B cell (primary cell): Measurements from ENCODE around the gene MRPL52.

Experiments used
- EZH2 ChIP-seq: IDR thresholded peaks from 2 replicates; pipeline ENCODE4 v1.6.1; 2012; ENCODE audit warnings: borderline replicate concordance, low read depth, mild to moderate bottlenecking, moderate library complexity, low read length; ENCODE audit not compliant: insufficient read depth, poor library complexity, severe bottlenecking
- TF ChIP-seq, protein P1 (sequence below): fragments of 200-600 bp; IDR thresholded peaks from one replicate; pipeline ENCODE4 v1.8.0; 2022; ENCODE audit warnings: antibody characterized with exemption, mild to moderate bottlenecking

- TF ChIP-seq, protein P1, sequence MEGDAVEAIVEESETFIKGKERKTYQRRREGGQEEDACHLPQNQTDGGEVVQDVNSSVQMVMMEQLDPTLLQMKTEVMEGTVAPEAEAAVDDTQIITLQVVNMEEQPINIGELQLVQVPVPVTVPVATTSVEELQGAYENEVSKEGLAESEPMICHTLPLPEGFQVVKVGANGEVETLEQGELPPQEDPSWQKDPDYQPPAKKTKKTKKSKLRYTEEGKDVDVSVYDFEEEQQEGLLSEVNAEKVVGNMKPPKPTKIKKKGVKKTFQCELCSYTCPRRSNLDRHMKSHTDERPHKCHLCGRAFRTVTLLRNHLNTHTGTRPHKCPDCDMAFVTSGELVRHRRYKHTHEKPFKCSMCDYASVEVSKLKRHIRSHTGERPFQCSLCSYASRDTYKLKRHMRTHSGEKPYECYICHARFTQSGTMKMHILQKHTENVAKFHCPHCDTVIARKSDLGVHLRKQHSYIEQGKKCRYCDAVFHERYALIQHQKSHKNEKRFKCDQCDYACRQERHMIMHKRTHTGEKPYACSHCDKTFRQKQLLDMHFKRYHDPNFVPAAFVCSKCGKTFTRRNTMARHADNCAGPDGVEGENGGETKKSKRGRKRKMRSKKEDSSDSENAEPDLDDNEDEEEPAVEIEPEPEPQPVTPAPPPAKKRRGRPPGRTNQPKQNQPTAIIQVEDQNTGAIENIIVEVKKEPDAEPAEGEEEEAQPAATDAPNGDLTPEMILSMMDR: no peak
- TF ChIP-seq EZH2: no peak
Measured at GRCh38 chr14:22865424-22866405, 36.0 kb downstream of the MRPL52 start.
